H1 (cell line): ENCODE data around the gene DGUOK. TPM values are rescaled to one million over a fixed set of nuclear protein-coding genes. Genes with fewer than 3 reads are reported as not detected.

Experiments
- KDM4A ChIP-seq: IDR thresholded peaks from one replicate; pipeline ENCODE4 v1.7.1; 2012; ENCODE audit warnings: low read depth, mild to moderate bottlenecking, moderate library complexity, low read length, inconsistent platforms; ENCODE audit not compliant: severe bottlenecking
- KDM5A ChIP-seq: fragments of 200-600 bp; IDR thresholded peaks from 2 replicates; pipeline ENCODE4 v1.7.1; 2012; ENCODE audit warnings: mild to moderate bottlenecking, low read length, inconsistent platforms, mixed read lengths
- polyA plus RNA-seq, 7 experiments: library from polyadenylated mRNA; depleted of rRNA in 3 of 7; stranded (reverse) in 5 of 7; unstranded in 2 of 7; fragments of >200 nt in 5 of 7; fragments of 200-250 nt in 2 of 7; gene quantifications; 1 replicate in 5 of 7; 2 replicates in 1 of 7; 4 replicates in 1 of 7; pipeline versions ENCODE4 v1.2.1 to v1.2.3, GENCODE V29; 2011 to 2013; ENCODE audit warnings: missing spikeins in 2 of 7, mixed read lengths in 2 of 7
- total RNA-seq: library from RNA; stranded (reverse); fragmentation: NEBNext Ultra II Directional; extraction: Animal tissue kit (Norgen Biotek cat#: 25700); gene quantifications from 2 replicates; pipeline ENCODE4 v1.2.1, GENCODE V29; 2021
- TF ChIP-seq, protein P1 (sequence below): IDR thresholded peaks from 2 replicates; pipeline ENCODE4 v1.6.1; 2011; ENCODE audit warnings: low read depth, mild to moderate bottlenecking, low read length; ENCODE audit not compliant: insufficient read depth

Gene DGUOK
- total and polyA plus RNA-seq, 2 of the 8 experiments (the other 6 are each of a cell fraction or from before 2014, with no cell fraction given): 110 to 168 TPM

- TF ChIP-seq, protein P1, sequence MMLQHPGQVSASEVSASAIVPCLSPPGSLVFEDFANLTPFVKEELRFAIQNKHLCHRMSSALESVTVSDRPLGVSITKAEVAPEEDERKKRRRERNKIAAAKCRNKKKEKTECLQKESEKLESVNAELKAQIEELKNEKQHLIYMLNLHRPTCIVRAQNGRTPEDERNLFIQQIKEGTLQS: no peak
- TF ChIP-seq KDM5A (no peak), KDM4A (no peak)
Observed at GRCh38 chr2:73885406-73885805, 41.3 kb upstream of the DGUOK start (continued).
